Renal cortical epithelial cell (primary cell): ENCODE data around the gene ARHGAP45. TPM values are rescaled to one million over a fixed set of nuclear protein-coding genes. Genes with fewer than 3 reads are reported as not detected.

Source experiments
- DNase-seq: peaks from one replicate; pipeline ENCODE4 v3.0.0-alpha.2; 2011; ENCODE audit warnings: low read depth
- total RNA-seq: library from RNA; depleted of rRNA; stranded (reverse); fragments of >200 nt; gene quantifications from 2 replicates; pipeline ENCODE4 v1.2.3, GENCODE V29; 2014

The ARHGAP45 gene
- total RNA-seq, 1 donor from 2014 or later = 8.3 TPM

GRCh38 chr19:1070931-1071791, 4.2 kb downstream of the ARHGAP45 start:
- no peak for DNase-seq

GRCh38 chr19:1072371-1073015, 5.5 kb downstream of the ARHGAP45 start:
- DNase-seq = no peak

GRCh38 chr19:1073063-1073955, 6.3 kb downstream of the ARHGAP45 start:
- no peak for DNase-seq

GRCh38 chr19:1073956-1074517, 7.1 kb downstream of the ARHGAP45 start:
- no peak for DNase-seq

DNA sequence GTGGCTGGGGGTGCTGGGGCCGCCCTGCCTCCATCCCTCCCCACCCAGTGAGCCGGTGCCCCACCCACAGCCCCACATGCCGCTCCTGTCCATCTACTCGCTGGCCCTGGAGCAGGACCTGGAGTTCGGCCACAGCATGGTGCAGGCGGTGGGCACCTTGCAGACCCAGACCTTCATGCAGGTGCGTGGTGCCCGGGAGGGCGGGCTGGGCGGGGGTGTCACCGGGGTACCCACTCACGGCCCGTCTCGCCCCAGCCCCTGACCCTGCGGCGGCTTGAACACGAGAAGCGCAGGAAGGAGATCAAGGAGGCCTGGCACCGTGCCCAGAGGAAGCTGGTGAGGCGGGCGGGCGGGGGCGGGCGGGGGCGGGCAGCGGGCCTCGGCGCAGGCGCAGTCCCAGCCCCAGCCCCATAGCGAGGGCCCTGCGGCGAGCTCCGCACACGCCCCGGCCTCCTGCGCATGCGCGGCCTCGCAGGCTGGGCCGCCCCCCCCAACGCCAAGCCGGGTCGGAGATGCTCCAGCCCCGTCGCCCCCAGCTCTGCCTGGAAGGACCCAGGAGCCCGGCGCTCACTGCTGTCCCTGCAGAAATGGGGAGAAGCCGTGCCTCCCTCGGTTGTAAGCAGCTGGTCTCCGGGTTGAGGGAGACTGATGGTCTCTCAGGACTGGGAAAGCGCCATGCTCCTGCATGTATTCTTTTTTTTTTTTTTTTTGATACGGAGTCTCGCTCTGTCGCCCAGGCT, 7.7 kb downstream of the ARHGAP45 start:
- DNase-seq = no peak

- DNase-seq = no peak
These were observed 9.0 kb downstream of the ARHGAP45 start for GRCh38 chr19:1076046-1076386.

GRCh38 chr19:1076951-1077350, 10.0 kb downstream of the ARHGAP45 start:
- no peak for DNase-seq

DNA sequence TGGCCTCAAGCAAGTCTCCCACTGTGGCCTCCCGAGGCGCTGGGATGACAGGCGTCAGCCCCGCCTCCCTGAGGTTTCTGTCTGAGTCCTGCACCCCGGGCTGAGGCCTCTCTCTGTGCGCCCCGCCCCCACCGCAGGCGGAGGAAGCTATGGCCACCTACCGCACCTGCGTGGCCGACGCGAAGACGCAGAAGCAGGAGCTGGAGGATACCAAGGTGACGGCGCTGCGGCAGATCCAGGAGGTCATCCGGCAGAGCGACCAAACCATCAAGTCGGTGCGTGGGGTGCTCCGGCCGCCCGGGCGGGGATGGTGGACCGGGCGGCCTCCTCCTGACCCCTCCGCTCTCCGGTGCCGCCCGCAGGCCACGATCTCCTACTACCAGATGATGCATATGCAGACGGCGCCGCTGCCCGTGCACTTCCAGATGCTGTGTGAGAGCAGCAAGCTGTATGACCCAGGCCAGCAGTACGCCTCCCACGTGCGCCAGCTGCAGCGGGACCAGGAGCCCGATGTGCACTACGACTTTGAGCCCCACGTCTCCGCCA, 12.7 kb downstream of the ARHGAP45 start:
- no peak for DNase-seq

DNA sequence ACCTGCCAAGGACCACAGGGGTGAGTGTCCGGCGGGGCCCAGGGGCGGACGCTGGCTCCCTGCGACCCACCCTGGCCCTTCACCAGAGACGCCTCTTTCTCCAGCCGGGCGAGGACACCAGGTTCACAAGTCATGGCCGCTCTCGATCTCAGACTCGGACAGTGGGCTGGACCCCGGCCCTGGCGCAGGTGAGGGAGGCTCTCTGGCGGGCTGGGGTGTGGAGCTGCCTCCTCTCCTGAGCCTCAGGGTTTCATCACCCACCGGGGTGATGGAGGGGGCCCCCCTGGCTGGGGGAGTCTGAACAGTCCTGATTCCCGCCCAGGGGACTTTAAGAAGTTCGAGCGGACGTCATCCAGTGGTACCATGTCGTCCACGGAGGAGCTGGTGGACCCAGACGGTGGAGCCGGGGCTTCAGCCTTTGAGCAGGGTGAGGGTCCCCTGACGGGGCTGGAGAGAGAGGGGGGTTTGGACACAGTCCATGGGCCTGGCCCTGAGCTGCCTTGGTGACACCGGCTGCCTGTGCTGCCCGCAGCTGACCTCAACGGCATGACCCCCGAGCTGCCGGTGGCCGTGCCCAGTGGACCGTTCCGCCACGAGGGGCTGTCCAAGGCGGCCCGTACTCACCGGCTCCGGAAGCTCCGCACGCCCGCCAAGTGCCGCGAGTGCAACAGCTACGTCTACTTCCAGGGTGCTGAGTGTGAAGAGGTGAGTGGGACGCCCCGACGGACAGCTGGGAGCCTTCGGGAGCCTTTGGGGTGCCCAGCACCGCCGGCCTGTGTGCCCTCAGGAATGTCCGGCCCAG, 13.6 kb downstream of the ARHGAP45 start:
- no peak for DNase-seq

GRCh38 chr19:1081301-1082164, 14.6 kb downstream of the ARHGAP45 start:
- no peak for DNase-seq

- DNase-seq = peak; percentile 57
These were observed 15.4 kb downstream of the ARHGAP45 start for GRCh38 chr19:1082165-1082927.

GRCh38 chr19:1082928-1083816, 16.2 kb downstream of the ARHGAP45 start:
- no peak for DNase-seq

DNA sequence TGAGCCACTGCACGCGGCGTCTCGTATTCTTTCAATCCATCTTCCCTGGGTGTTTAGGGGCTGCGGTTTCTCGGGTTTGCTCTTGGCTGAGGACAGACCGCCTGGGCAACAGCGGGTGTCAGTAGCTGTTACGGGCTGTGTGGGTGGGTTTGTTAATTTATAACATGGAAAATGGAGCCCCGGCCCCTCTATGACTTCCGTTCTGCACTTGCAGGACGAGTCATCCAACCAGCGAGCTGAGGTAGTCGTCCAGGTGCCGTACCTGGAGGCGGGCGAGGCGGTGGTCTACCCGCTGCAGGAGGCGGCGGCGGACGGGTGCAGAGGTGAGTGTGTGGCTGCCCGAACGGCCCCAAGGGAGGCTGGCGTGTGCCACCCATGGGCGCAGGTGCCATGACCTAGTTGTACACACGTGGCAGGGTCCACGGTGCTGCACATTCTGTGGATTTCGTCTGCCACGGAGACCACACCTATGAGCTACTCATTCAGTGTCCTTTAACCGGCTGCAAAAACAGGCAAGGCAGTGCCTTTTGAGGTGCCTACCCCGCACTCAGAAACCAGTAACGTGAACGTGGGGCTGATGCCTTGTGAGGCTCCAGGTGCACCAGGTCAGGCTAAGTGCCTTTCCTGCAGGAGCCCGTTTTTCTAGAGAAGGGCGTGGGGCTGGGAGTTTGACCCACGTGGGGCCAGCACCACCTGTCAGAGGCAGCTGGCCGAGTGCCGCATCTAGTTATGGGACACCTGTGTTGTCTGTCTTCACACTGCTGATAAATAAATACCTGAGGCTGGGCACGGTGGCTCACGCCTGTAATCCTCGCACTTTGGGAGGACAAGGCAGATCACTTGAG, 17.3 kb downstream of the ARHGAP45 start:
- peak; percentile 65 for DNase-seq

DNA sequence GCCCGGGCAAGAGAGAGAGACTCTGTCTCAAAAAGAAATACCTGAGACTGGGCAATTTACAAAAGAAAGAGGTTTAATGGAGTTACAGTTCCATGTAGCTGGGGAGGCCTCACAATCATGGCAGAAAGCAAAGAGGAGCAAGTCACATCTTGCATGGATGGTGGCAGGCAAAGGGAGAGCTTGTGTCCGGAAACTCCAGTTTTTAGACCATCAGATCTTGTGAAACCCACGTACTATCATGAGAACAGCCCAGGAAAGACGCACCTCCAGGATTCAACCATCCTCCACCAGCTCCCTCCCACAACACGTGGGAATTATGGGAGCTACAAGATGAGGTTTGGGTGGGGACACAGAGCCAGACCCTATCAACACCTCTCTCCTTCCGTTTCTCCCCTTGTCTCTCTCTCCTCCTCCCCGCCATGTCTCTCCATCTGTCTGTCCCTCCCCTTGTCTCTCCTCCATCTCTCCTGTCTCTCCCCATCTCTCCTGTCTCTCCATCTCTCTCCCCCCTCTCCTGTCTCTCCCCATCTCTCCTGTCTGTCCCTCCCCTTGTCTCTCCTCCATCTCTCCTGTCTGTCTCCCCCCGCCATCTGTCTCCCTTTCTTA, 18.2 kb downstream of the ARHGAP45 start:
- DNase-seq = no peak

- no peak for DNase-seq
These were observed 18.9 kb downstream of the ARHGAP45 start for GRCh38 chr19:1085676-1086442.
